Thyroid gland (tissue), 4 donors: ENCODE results near the gene CSNK2A3.

Source experiments
- CTCF ChIP-seq, 6 experiments: fragments of 200-600 bp in 3 of 6; fragments of 450-650 bp in 3 of 6; sonication (generic) in 3 of 6; IDR thresholded peaks; one replicate each; pipeline ENCODE4 v1.5.1; 2016 to 2019; ENCODE audit warnings: antibody characterized with exemption in 6 of 6, mild to moderate bottlenecking in 2 of 6, inconsistent platforms in 1 of 6, moderate library complexity in 1 of 6
- POLR2A ChIP-seq, 2 donors: fragments of 450-650 bp; IDR thresholded peaks; one replicate each; pipeline ENCODE4 v1.6.1; 2017; ENCODE audit warnings: antibody characterized with exemption in 2 of 2, mild to moderate bottlenecking in 2 of 2, moderate library complexity in 1 of 2

- no peak for TF ChIP-seq POLR2A (IDR thresholded peaks at IDR 0.05)
- TF ChIP-seq CTCF (IDR thresholded peaks at IDR 0.05), result no peak
Observed at GRCh38 chr11:11335043-11335442, 18.0 kb downstream of the CSNK2A3 start.
